Measurements from ENCODE around the gene FN3KRP.

Gene FN3KRP

DNA sequence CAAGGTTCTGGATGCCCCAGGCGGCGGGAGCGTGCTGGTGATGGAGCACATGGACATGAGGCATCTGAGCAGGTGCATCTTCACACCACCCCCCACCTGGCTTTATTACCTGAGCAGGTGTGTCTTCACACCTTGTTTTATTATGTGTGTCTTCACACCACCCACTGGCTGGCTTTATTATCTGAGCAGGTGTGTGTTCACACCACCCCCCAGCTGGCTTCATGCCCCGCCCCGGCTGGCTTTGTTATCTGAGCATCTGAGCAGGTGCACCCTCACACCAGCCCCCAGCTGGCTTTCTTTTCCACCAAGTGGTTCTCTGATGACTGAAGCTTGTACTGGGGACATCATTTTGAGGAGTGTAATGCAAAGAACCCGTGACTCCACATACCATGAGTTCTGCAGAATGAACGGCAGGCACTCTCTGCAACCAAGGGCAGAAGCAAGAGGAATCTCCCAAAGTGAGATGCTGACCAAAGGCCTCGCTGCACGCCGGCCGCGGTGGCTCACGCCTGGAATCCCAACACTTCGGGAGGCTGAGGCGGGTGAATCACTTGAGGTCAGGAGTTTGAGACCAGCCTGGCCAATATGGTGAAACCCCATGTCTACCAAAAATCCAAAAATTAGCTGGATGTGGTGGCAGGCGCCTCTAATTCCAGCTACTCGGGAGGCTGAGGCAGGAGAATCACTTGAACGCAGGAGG, 2.6 kb downstream of the FN3KRP start:
- H3K79me2 ChIP-seq (ENCODE audit: insufficient read depth, low read length), result no peaks in the 10 kb centered on the region
- no peak overlapping the region for H3K4me3 ChIP-seq (ENCODE audit: low read depth, low read length, poor library complexity, severe bottlenecking)
- H3K27ac ChIP-seq (ENCODE audit: low read depth, low read length, poor library complexity, severe bottlenecking), result no peak overlapping the region
- H4K20me1 ChIP-seq (ENCODE audit: insufficient read depth, low read length), result no peaks in the 10 kb centered on the region
- H3K4me2 ChIP-seq (ENCODE audit: low read length), result no peak overlapping the region
- no peaks in the 10 kb centered on the region for H3F3A ChIP-seq (ENCODE audit: insufficient read depth, low read length)
- no peak for TF ChIP-seq EZH2 (IDR thresholded peaks at IDR 0.05; ENCODE audit: borderline replicate concordance, low read length)
- TF ChIP-seq, protein P1, sequence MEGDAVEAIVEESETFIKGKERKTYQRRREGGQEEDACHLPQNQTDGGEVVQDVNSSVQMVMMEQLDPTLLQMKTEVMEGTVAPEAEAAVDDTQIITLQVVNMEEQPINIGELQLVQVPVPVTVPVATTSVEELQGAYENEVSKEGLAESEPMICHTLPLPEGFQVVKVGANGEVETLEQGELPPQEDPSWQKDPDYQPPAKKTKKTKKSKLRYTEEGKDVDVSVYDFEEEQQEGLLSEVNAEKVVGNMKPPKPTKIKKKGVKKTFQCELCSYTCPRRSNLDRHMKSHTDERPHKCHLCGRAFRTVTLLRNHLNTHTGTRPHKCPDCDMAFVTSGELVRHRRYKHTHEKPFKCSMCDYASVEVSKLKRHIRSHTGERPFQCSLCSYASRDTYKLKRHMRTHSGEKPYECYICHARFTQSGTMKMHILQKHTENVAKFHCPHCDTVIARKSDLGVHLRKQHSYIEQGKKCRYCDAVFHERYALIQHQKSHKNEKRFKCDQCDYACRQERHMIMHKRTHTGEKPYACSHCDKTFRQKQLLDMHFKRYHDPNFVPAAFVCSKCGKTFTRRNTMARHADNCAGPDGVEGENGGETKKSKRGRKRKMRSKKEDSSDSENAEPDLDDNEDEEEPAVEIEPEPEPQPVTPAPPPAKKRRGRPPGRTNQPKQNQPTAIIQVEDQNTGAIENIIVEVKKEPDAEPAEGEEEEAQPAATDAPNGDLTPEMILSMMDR (IDR thresholded peaks at IDR 0.05; ENCODE audit: low read length), result no peak
- H3K27me3 ChIP-seq (ENCODE audit: insufficient read depth, low read length), result no peaks in the 10 kb centered on the region
- peaks cover 15% of the 10 kb centered on the region for H3K4me1 ChIP-seq (ENCODE audit: insufficient read depth, low read length, severe bottlenecking)
- no peaks in the 10 kb centered on the region for H3K9me3 ChIP-seq (ENCODE audit: low read length)
- no peaks in the 10 kb centered on the region for H3K9me2 ChIP-seq (ENCODE audit: low read depth, low read length)
- H3K9ac ChIP-seq (ENCODE audit: low read length), result no peak overlapping the region
- peaks cover 37% of the 10 kb centered on the region for H3K36me3 ChIP-seq (ENCODE audit: insufficient read depth, low read length)
- no peak overlapping the region for H2AFZ ChIP-seq (ENCODE audit: low read length)

DNA sequence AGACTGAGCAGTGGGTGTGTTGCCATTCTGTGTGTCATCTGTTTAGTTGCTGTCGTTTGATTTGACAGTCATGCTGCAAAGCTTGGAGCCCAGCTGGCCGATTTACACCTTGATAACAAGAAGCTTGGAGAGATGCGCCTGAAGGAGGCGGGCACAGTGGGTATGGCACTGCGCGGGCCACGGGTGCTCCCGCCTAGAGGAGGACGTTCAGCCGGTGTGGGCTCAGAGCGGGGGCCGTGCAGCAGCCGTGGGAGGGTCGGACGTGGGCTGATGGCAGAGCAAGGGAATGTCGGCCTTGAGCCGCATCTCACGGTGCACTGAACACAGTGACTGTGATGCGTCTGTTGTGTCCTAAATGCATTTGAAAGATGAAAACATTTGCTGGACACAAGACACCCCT, 3.7 kb downstream of the FN3KRP start:
- H3K4me2 ChIP-seq (ENCODE audit: low read length), result no peak overlapping the region
- H3K79me2 ChIP-seq (ENCODE audit: insufficient read depth, low read length), result no peaks in the 10 kb centered on the region
- H3K4me3 ChIP-seq (ENCODE audit: low read depth, low read length, poor library complexity, severe bottlenecking), result no peak overlapping the region
- peaks cover 15% of the 10 kb centered on the region for H3K4me1 ChIP-seq (ENCODE audit: insufficient read depth, low read length, severe bottlenecking)
- H3K27ac ChIP-seq (ENCODE audit: low read depth, low read length, poor library complexity, severe bottlenecking), result no peak overlapping the region
- TF ChIP-seq, protein P1 (IDR thresholded peaks at IDR 0.05; ENCODE audit: low read length), result no peak
- no peak for TF ChIP-seq EZH2 (IDR thresholded peaks at IDR 0.05; ENCODE audit: borderline replicate concordance, low read length)
- no peak overlapping the region for H3K9ac ChIP-seq (ENCODE audit: low read length)
- H3K36me3 ChIP-seq (ENCODE audit: insufficient read depth, low read length), result peaks cover 38% of the 10 kb centered on the region
- H3K27me3 ChIP-seq (ENCODE audit: insufficient read depth, low read length), result no peaks in the 10 kb centered on the region
- no peaks in the 10 kb centered on the region for H4K20me1 ChIP-seq (ENCODE audit: insufficient read depth, low read length)
- no peak overlapping the region for H2AFZ ChIP-seq (ENCODE audit: low read length)
- no peaks in the 10 kb centered on the region for H3K9me3 ChIP-seq (ENCODE audit: low read length)
- no peaks in the 10 kb centered on the region for H3F3A ChIP-seq (ENCODE audit: insufficient read depth, low read length)
- H3K9me2 ChIP-seq (ENCODE audit: low read depth, low read length), result no peaks in the 10 kb centered on the region

DNA sequence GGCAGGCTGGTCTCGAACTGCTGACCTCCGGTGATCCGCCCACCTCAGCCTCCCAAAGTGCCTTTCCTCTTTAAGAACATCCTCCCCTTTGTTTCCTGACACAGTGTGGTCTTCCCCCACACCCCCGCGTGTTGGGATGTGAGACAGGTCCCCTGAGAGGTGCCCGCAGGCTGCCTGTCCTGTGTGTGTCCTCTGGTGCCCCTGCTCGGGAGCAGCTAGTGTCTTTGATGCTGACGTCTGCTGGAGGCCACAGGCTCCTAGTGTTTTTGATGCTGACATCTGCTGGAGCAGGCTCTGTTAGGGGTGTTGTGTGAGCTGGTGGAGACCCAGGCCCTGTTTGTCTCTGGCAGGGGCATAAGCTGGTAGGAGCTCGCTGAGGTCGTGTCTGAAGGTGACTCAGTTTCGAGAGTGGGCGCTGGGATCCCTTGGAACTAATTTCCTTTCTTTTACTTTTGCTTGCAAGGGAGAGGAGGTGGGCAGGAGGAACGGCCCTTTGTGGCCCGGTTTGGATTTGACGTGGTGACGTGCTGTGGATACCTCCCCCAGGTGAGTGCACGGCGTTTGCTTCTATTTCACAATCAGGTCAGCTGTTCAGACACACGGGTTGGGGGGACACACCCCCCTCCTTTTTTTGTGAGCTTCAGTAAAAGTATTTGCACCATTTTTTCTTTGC, 6.0 kb downstream of the FN3KRP start:
- Histone ChIP-seq H3K36me3 (ENCODE audit: insufficient read depth, low read length) (peaks cover 52% of the 10 kb centered on the region), H3K9ac (ENCODE audit: low read length) (no peak overlapping the region)

More for the DNA sequence above, 6.0 kb downstream of the FN3KRP start:
- Histone ChIP-seq H3K4me2 (ENCODE audit: low read length) (no peak overlapping the region), H3K9me3 (ENCODE audit: low read length) (no peaks in the 10 kb centered on the region), H3F3A (ENCODE audit: insufficient read depth, low read length) (no peaks in the 10 kb centered on the region), H3K9me2 (ENCODE audit: low read depth, low read length) (no peaks in the 10 kb centered on the region), H2AFZ (ENCODE audit: low read length) (no peak overlapping the region), H3K27ac (ENCODE audit: low read depth, low read length, poor library complexity, severe bottlenecking) (no peak overlapping the region), H3K4me1 (ENCODE audit: insufficient read depth, low read length, severe bottlenecking) (peaks cover 6% of the 10 kb centered on the region), H3K79me2 (ENCODE audit: insufficient read depth, low read length) (no peaks in the 10 kb centered on the region), H3K27me3 (ENCODE audit: insufficient read depth, low read length) (no peaks in the 10 kb centered on the region), H3K4me3 (ENCODE audit: low read depth, low read length, poor library complexity, severe bottlenecking) (no peak overlapping the region), H4K20me1 (ENCODE audit: insufficient read depth, low read length) (no peaks in the 10 kb centered on the region)
- TF ChIP-seq EZH2 (IDR thresholded peaks at IDR 0.05; ENCODE audit: borderline replicate concordance, low read length), result no peak
- TF ChIP-seq, protein P1 (IDR thresholded peaks at IDR 0.05; ENCODE audit: low read length), result no peak
